ENCODE measurements around the gene LAMTOR5.
"Not testable (repeated sequence)": the region's sequence is repeated elsewhere in the genome, so short reads cannot be mapped to it uniquely, and the experiment has no call there.

GRCh38 chr1:110396259-110396958, 11.1 kb downstream of the LAMTOR5 start:
- TF ChIP-seq CTCF (conservative IDR thresholded peaks at IDR 0.05; ENCODE audit: low read depth, low read length); EZH2 (IDR thresholded peaks at IDR 0.05; ENCODE audit: borderline replicate concordance, low read depth, low read length, poor library complexity, severe bottlenecking): not testable (repeated sequence)

Measured in A673 (cell line).